Astrocyte (in vitro differentiated cells and primary cell): ENCODE results near the gene LARGE1. TPM values are rescaled to one million over a fixed set of nuclear protein-coding genes. Genes with fewer than 3 reads are reported as not detected.
A peak's percentile ranks its signal among the peaks of the same experiment; 100 is the strongest.

ENCODE experiments used
- DNase-seq: peaks from one replicate; pipeline ENCODE4 v3.0.0-alpha.2; 2010; ENCODE audit warnings: low read depth
- FAIRE-seq: peaks from 2 replicates; lab custom pipeline; 2011; peaks lifted over from hg19 to GRCh38; lab: Jason Lieb, UNC
- H2AFZ ChIP-seq: 2 replicates; pipeline ENCODE4 v1.6.0; 2012; ENCODE audit warnings: low read depth, low read length, inconsistent platforms
- H3K27ac ChIP-seq: 2 replicates; pipeline ENCODE4 v1.5.1; 2011; ENCODE audit warnings: low read depth, low read length, inconsistent platforms
- H3K27me3 ChIP-seq: 2 replicates; pipeline ENCODE4 v1.6.0; 2011; ENCODE audit warnings: low read length, inconsistent platforms; ENCODE audit not compliant: insufficient read depth
- H3K36me3 ChIP-seq: 2 replicates; pipeline ENCODE4 v1.5.1; 2011; ENCODE audit warnings: low read length, inconsistent platforms; ENCODE audit not compliant: insufficient read depth
- H3K4me1 ChIP-seq: 2 replicates; pipeline ENCODE4 v1.5.1; 2011; ENCODE audit warnings: low read length, inconsistent platforms; ENCODE audit not compliant: insufficient read depth
- H3K4me2 ChIP-seq: 2 replicates; pipeline ENCODE4 v1.6.0; 2012; ENCODE audit warnings: low read length, inconsistent platforms
- H3K4me3 ChIP-seq: 2 replicates; pipeline ENCODE4 v1.5.1; 2011; ENCODE audit warnings: low read depth, mild to moderate bottlenecking, low read length, inconsistent platforms; ENCODE audit not compliant: insufficient read depth
- H3K79me2 ChIP-seq: 2 replicates; pipeline ENCODE4 v1.6.0; 2012; ENCODE audit warnings: mild to moderate bottlenecking, low read length, inconsistent platforms; ENCODE audit not compliant: insufficient read depth
- H3K9ac ChIP-seq: 2 replicates; pipeline ENCODE4 v1.6.0; 2012; ENCODE audit warnings: mild to moderate bottlenecking, low read length, inconsistent platforms
- H3K9me3 ChIP-seq: 2 replicates; pipeline ENCODE4 v1.5.1; 2012; ENCODE audit warnings: low read depth, mild to moderate bottlenecking, low read length, inconsistent platforms; ENCODE audit not compliant: insufficient read depth
- H4K20me1 ChIP-seq: 2 replicates; pipeline ENCODE4 v1.6.0; 2012; ENCODE audit warnings: low read length, inconsistent platforms; ENCODE audit not compliant: insufficient read depth
- H3K27ac Mint-ChIP-seq: one replicate; pipeline ENCODE4 v1.8.0; 2021; ENCODE audit warnings: mild to moderate bottlenecking, mixed read lengths; ENCODE audit not compliant: unreplicated experiment
- H3K27me3 Mint-ChIP-seq: one replicate; pipeline ENCODE4 v1.8.0; 2021; ENCODE audit warnings: low read depth, mixed read lengths; ENCODE audit not compliant: unreplicated experiment
- H3K36me3 Mint-ChIP-seq: one replicate; pipeline ENCODE4 v1.8.0; 2021; ENCODE audit warnings: low read depth, mixed read lengths; ENCODE audit not compliant: unreplicated experiment
- H3K4me1 Mint-ChIP-seq: one replicate; pipeline ENCODE4 v1.8.0; 2021; ENCODE audit warnings: low read depth, mixed read lengths; ENCODE audit not compliant: unreplicated experiment
- H3K4me3 Mint-ChIP-seq: one replicate; pipeline ENCODE4 v1.8.0; 2021; ENCODE audit warnings: mild to moderate bottlenecking, moderate library complexity, mixed read lengths; ENCODE audit not compliant: unreplicated experiment
- H3K9me3 Mint-ChIP-seq: one replicate; pipeline ENCODE4 v1.8.0; 2021; ENCODE audit warnings: mild to moderate bottlenecking, mixed read lengths; ENCODE audit not compliant: unreplicated experiment
- CTCF ChIP-seq: IDR thresholded peaks from 2 replicates; pipeline ENCODE4 v1.5.1; 2011; ENCODE audit warnings: low read depth, mild to moderate bottlenecking, inconsistent platforms, low read length, moderate library complexity; ENCODE audit not compliant: insufficient read depth
- EZH2 ChIP-seq: IDR thresholded peaks from 2 replicates; pipeline ENCODE4 v1.6.1; 2012; ENCODE audit warnings: mild to moderate bottlenecking, low read length, inconsistent platforms; ENCODE audit not compliant: insufficient read depth
- total RNA-seq: library from RNA; stranded (reverse); gene quantifications from 2 replicates; pipeline ENCODE4 v1.2.1, GENCODE V29; 2021

The LARGE1 gene
- total RNA-seq, 1 donor from 2014 or later: 92.6 TPM

- no peak for FAIRE-seq
- Mint-ChIP-seq H3K4me1 (peaks cover 15% of the 10 kb centered on the region), H3K9me3 (peaks cover 11% of the 10 kb centered on the region), H3K27ac (no peak overlapping the region), H3K36me3 (peaks cover 40% of the 10 kb centered on the region), H3K4me3 (no peak overlapping the region), H3K27me3 (no peaks in the 10 kb centered on the region)
- no peaks in the 10 kb centered on the region for H3K9me3 ChIP-seq
- no peaks in the 10 kb centered on the region for H3K79me2 ChIP-seq
- H3K4me2 ChIP-seq: no peak overlapping the region
- H3K4me1 ChIP-seq: peaks cover 9% of the 10 kb centered on the region
- no peak overlapping the region for H2AFZ ChIP-seq
- no peaks in the 10 kb centered on the region for H3K27me3 ChIP-seq
- H3K27ac ChIP-seq: no peak overlapping the region
- no peak overlapping the region for H3K4me3 ChIP-seq
- H3K36me3 ChIP-seq: no peaks in the 10 kb centered on the region
- TF ChIP-seq EZH2 (no peak), CTCF (no peak)
- DNase-seq: peak; percentile 8
- no peak overlapping the region for H3K9ac ChIP-seq
- H4K20me1 ChIP-seq: no peaks in the 10 kb centered on the region
Measured at GRCh38 chr22:33332538-33332937, 587.7 kb downstream of the LARGE1 start.

- no peak for TF ChIP-seq EZH2
- no peak for TF ChIP-seq CTCF
- H3K9me3 ChIP-seq: peaks cover 3% of the 10 kb centered on the region
- no peak overlapping the region for H3K9ac ChIP-seq
- no peak overlapping the region for H3K4me3 ChIP-seq
- peaks cover 11% of the 10 kb centered on the region for H3K9me3 Mint-ChIP-seq
- DNase-seq (no peak), FAIRE-seq (no peak)
- no peaks in the 10 kb centered on the region for H3K79me2 ChIP-seq
- no peak overlapping the region for H3K4me2 ChIP-seq
- H3K4me1 Mint-ChIP-seq: peaks cover 24% of the 10 kb centered on the region
- no peak overlapping the region for H3K27ac Mint-ChIP-seq
- no peak overlapping the region for H3K27ac ChIP-seq
- H3K4me1 ChIP-seq: peaks cover 9% of the 10 kb centered on the region
- H3K27me3 Mint-ChIP-seq: no peaks in the 10 kb centered on the region
- H2AFZ ChIP-seq: no peak overlapping the region
- H3K36me3 Mint-ChIP-seq: peaks cover 43% of the 10 kb centered on the region
- H4K20me1 ChIP-seq: no peaks in the 10 kb centered on the region
- no peak overlapping the region for H3K4me3 Mint-ChIP-seq
- H3K27me3 ChIP-seq: no peaks in the 10 kb centered on the region
- H3K36me3 ChIP-seq: no peaks in the 10 kb centered on the region
Measured at GRCh38 chr22:33331017-33331416, 589.3 kb downstream of the LARGE1 start.

GRCh38 chr22:33330534-33330933 lies 589.7 kb downstream of the LARGE1 start:
- peaks cover 25% of the 10 kb centered on the region for H3K4me1 Mint-ChIP-seq
- Histone ChIP-seq H3K9me3 (peaks cover 3% of the 10 kb centered on the region), H3K4me2 (no peak overlapping the region), H3K27me3 (no peaks in the 10 kb centered on the region), H3K79me2 (no peaks in the 10 kb centered on the region), H3K4me1 (peaks cover 9% of the 10 kb centered on the region), H2AFZ (no peak overlapping the region), H3K9ac (no peak overlapping the region), H3K36me3 (no peaks in the 10 kb centered on the region), H4K20me1 (no peaks in the 10 kb centered on the region), H3K27ac (no peak overlapping the region), H3K4me3 (no peak overlapping the region)
- no peak for TF ChIP-seq EZH2
- no peak for TF ChIP-seq CTCF
- FAIRE-seq (no peak), DNase-seq (no peak)
- H3K27ac Mint-ChIP-seq: no peak overlapping the region
- peaks cover 46% of the 10 kb centered on the region for H3K36me3 Mint-ChIP-seq
- H3K27me3 Mint-ChIP-seq: no peaks in the 10 kb centered on the region
- peaks cover 11% of the 10 kb centered on the region for H3K9me3 Mint-ChIP-seq
- H3K4me3 Mint-ChIP-seq: no peak overlapping the region
